Duodenal mucosa (tissue), 2 donors: ENCODE results near the gene CITED1.

ENCODE experiments used
- H3K27ac ChIP-seq: one replicate; pipeline ENCODE4 v1.7.0; 2013; ENCODE audit warnings: low read depth, low read length
- H3K27me3 ChIP-seq, 2 donors: one replicate each; pipeline ENCODE4 v1.7.0; 2013; ENCODE audit warnings: low read length in 2 of 2, control low read depth in 1 of 2; ENCODE audit not compliant: insufficient read depth in 2 of 2, control insufficient read depth in 1 of 2
- H3K36me3 ChIP-seq, 2 donors: one replicate each; pipeline ENCODE4 v1.7.0; 2013; ENCODE audit warnings: low read length in 2 of 2, control low read depth in 1 of 2; ENCODE audit not compliant: insufficient read depth in 2 of 2, control insufficient read depth in 1 of 2
- H3K4me1 ChIP-seq, 2 donors: one replicate each; pipeline ENCODE4 v1.7.0; 2013; ENCODE audit warnings: low read length in 2 of 2, control low read depth in 1 of 2; ENCODE audit not compliant: insufficient read depth in 2 of 2, control insufficient read depth in 1 of 2
- H3K4me3 ChIP-seq, 2 donors: one replicate each; pipeline ENCODE4 v1.7.0; 2013; ENCODE audit warnings: low read length in 2 of 2, low read depth in 1 of 2
- H3K9ac ChIP-seq, 2 donors: one replicate each; pipeline ENCODE4 v1.7.0; 2013; ENCODE audit warnings: low read length in 2 of 2, low read depth in 1 of 2
- H3K9me3 ChIP-seq, 2 donors: one replicate each; pipeline ENCODE4 v1.7.0; 2013; ENCODE audit warnings: low read length in 2 of 2, control low read depth in 1 of 2; ENCODE audit not compliant: control insufficient read depth in 1 of 2

The CITED1 gene

GRCh38 chrX:72271091-72271788 lies 34.5 kb downstream of the CITED1 start:
- H3K4me1 ChIP-seq: peaks cover 19 to 21% of the 10 kb centered on the region in 2 donors
- no peaks in the 10 kb centered on the region for H3K9me3 ChIP-seq
- no peaks in the 10 kb centered on the region for H3K27me3 ChIP-seq
- no peak overlapping the region for H3K4me3 ChIP-seq
- no peak overlapping the region for H3K27ac ChIP-seq
- H3K9ac ChIP-seq: no peak overlapping the region
- H3K36me3 ChIP-seq: peaks cover 40 to 45% of the 10 kb centered on the region in 2 donors

- no peak overlapping the region for H3K27ac ChIP-seq
- H3K4me3 ChIP-seq: no peak overlapping the region
- peaks cover 34 to 45% of the 10 kb centered on the region in 2 donors for H3K36me3 ChIP-seq
- H3K4me1 ChIP-seq: peaks cover 11 to 15% of the 10 kb centered on the region in 2 donors
- H3K9me3 ChIP-seq: no peaks in the 10 kb centered on the region
- H3K27me3 ChIP-seq: no peaks in the 10 kb centered on the region
- H3K9ac ChIP-seq: no peak overlapping the region
Observed at GRCh38 chrX:72270316-72270866, 35.3 kb downstream of the CITED1 start.

GRCh38 chrX:72269671-72270251 lies 36.0 kb downstream of the CITED1 start:
- no peaks in the 10 kb centered on the region for H3K27me3 ChIP-seq
- H3K9me3 ChIP-seq: no peaks in the 10 kb centered on the region
- peaks cover 9 to 10% of the 10 kb centered on the region in 2 donors for H3K4me1 ChIP-seq
- no peak overlapping the region for H3K27ac ChIP-seq
- H3K36me3 ChIP-seq: peaks cover 31 to 42% of the 10 kb centered on the region in 2 donors
- no peak overlapping the region for H3K9ac ChIP-seq
- H3K4me3 ChIP-seq: no peak overlapping the region

GRCh38 chrX:72268597-72269365 lies 36.9 kb downstream of the CITED1 start:
- H3K9me3 ChIP-seq: no peaks in the 10 kb centered on the region
- peaks cover 0 to 3% of the 10 kb centered on the region in 2 donors for H3K4me1 ChIP-seq
- H3K4me3 ChIP-seq: no peak overlapping the region
- no peaks in the 10 kb centered on the region for H3K27me3 ChIP-seq
- H3K36me3 ChIP-seq: peaks cover 25 to 32% of the 10 kb centered on the region in 2 donors
- H3K27ac ChIP-seq: no peak overlapping the region
- H3K9ac ChIP-seq: no peak overlapping the region

GRCh38 chrX:72265263-72265662 lies 40.5 kb downstream of the CITED1 start:
- H3K4me1 ChIP-seq: peaks cover 0 to 5% of the 10 kb centered on the region in 2 donors
- peaks cover 2 to 5% of the 10 kb centered on the region in 2 donors for H3K36me3 ChIP-seq
- no peaks in the 10 kb centered on the region for H3K9me3 ChIP-seq
- H3K27ac ChIP-seq: no peak overlapping the region
- no peak overlapping the region for H3K9ac ChIP-seq
- no peak overlapping the region for H3K4me3 ChIP-seq
- no peaks in the 10 kb centered on the region for H3K27me3 ChIP-seq

GRCh38 chrX:72262077-72262476 lies 43.6 kb downstream of the CITED1 start:
- H3K27ac ChIP-seq: no peak overlapping the region
- no peak overlapping the region for H3K4me3 ChIP-seq
- H3K9ac ChIP-seq: no peak overlapping the region
- no peaks in the 10 kb centered on the region for H3K27me3 ChIP-seq
- H3K9me3 ChIP-seq: no peaks in the 10 kb centered on the region
- no peaks in the 10 kb centered on the region for H3K36me3 ChIP-seq
- peaks cover 0 to 5% of the 10 kb centered on the region in 2 donors for H3K4me1 ChIP-seq

- no peak overlapping the region for H3K27ac ChIP-seq
- H3K27me3 ChIP-seq: no peaks in the 10 kb centered on the region
- peaks cover 0 to 5% of the 10 kb centered on the region in 2 donors for H3K4me1 ChIP-seq
- no peaks in the 10 kb centered on the region for H3K9me3 ChIP-seq
- no peaks in the 10 kb centered on the region for H3K36me3 ChIP-seq
- no peak overlapping the region for H3K4me3 ChIP-seq
- H3K9ac ChIP-seq: no peak overlapping the region
Observed at GRCh38 chrX:72260448-72260847, 45.3 kb downstream of the CITED1 start.

- Histone ChIP-seq H3K4me3 (no peak overlapping the region), H3K36me3 (no peaks in the 10 kb centered on the region), H3K27me3 (no peaks in the 10 kb centered on the region), H3K27ac (no peak overlapping the region), H3K9me3 (no peaks in the 10 kb centered on the region), H3K4me1 (peaks cover 0 to 5% of the 10 kb centered on the region in 2 donors), H3K9ac (no peak overlapping the region)
Observed at GRCh38 chrX:72258174-72258573, 47.5 kb downstream of the CITED1 start.

- H3K4me3 ChIP-seq: no peak overlapping the region
Observed at GRCh38 chrX:72255864-72256263, 49.9 kb downstream of the CITED1 start.

GRCh38 chrX:72255445-72255844 lies 50.3 kb downstream of the CITED1 start:
- Histone ChIP-seq H3K4me3 (no peak overlapping the region), H3K27ac (no peak overlapping the region), H3K9ac (no peak overlapping the region), H3K9me3 (no peaks in the 10 kb centered on the region), H3K4me1 (no peaks in the 10 kb centered on the region), H3K36me3 (no peaks in the 10 kb centered on the region), H3K27me3 (no peaks in the 10 kb centered on the region)

More at GRCh38 chrX:72255864-72256263, 49.9 kb downstream of the CITED1 start:
- Histone ChIP-seq H3K9me3 (no peaks in the 10 kb centered on the region), H3K9ac (no peak overlapping the region), H3K27ac (no peak overlapping the region), H3K36me3 (no peaks in the 10 kb centered on the region), H3K27me3 (no peaks in the 10 kb centered on the region), H3K4me1 (no peaks in the 10 kb centered on the region)
